Cardiac muscle cell (in vitro differentiated cells and primary cell): Measurements from ENCODE around the gene EIF2S2. TPM values are rescaled to one million over a fixed set of nuclear protein-coding genes. Genes with fewer than 3 reads are reported as not detected.

Source experiments
- DNase-seq, 2 donors: peaks; one replicate each; pipeline versions ENCODE4 v3.0.0 to v3.0.0-alpha.2; 2010 to 2017; ENCODE audit warnings: low read depth in 1 of 2, low spot score in 1 of 2
- H3K27ac ChIP-seq: fragments of 200-600 bp; sonication (generic); 2 replicates; pipeline ENCODE4 v1.5.1; 2016
- H3K27me3 ChIP-seq: fragments of 200-600 bp; sonication (generic); 2 replicates; pipeline ENCODE4 v1.6.0; 2016; ENCODE audit warnings: control low read depth
- H3K36me3 ChIP-seq: fragments of 200-600 bp; sonication (generic); 2 replicates; pipeline ENCODE4 v1.5.1; 2016; ENCODE audit warnings: control low read depth
- H3K4me1 ChIP-seq: fragments of 200-600 bp; sonication (generic); 2 replicates; pipeline ENCODE4 v1.8.1; 2017; ENCODE audit warnings: low read depth, mild to moderate bottlenecking, mixed run types
- H3K4me3 ChIP-seq: fragments of 200-600 bp; sonication (generic); 2 replicates; pipeline ENCODE4 v1.5.1; 2016; ENCODE audit warnings: mild to moderate bottlenecking
- H3K9me3 ChIP-seq: fragments of 200-600 bp; sonication (generic); 2 replicates; pipeline ENCODE4 v1.5.1; 2017; ENCODE audit warnings: low read depth, mild to moderate bottlenecking, control low read depth
- CTCF ChIP-seq: IDR thresholded peaks from 2 replicates; pipeline ENCODE4 v1.5.1; 2012; ENCODE audit warnings: low read depth, mild to moderate bottlenecking, low read length
- polyA plus RNA-seq: library from polyadenylated mRNA; unstranded; fragments of >200 nt; fragmentation: Nextera tagmentation; extraction: Ambion mirVana; gene quantifications from 2 replicates; pipeline ENCODE4 v1.2.1, GENCODE V29; 2016
- total RNA-seq: library from RNA; depleted of rRNA; stranded (reverse); fragments of >200 nt; gene quantifications from 2 replicates; pipeline ENCODE4 v1.2.3, GENCODE V29; 2016

Gene EIF2S2
- total and polyA plus RNA-seq, 2 experiments from 2014 or later = 42.6 to 43.4 TPM

- Histone ChIP-seq H3K27me3 (no peaks in the 10 kb centered on the region), H3K4me1 (peaks cover 21% of the 10 kb centered on the region), H3K36me3 (no peaks in the 10 kb centered on the region), H3K9me3 (no peaks in the 10 kb centered on the region), H3K27ac (no peak overlapping the region), H3K4me3 (no peak overlapping the region)
- peak in 1 of 2 donors; percentile 28 for DNase-seq
- TF ChIP-seq CTCF = no peak
These were observed 45.5 kb downstream of the EIF2S2 start for GRCh38 chr20:34066476-34067090.

DNA sequence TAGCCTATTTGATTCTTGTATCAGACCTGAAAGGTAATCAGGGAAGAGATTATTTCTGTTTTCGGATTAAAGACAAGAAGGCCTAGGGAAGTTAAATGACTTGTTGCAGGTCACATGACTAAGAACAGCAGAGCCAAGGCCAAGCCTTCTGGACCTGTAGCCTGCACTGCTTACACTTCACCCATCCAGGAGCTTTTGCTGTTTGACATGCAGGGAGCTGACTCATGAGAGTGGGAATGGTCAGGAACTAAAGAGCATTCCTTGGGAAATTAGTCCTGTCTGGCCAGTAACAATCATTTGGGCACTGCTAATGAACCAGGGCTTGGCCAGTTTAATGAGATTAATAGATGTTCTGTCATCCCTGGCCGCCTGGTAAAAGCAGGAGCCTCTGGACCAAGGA is 46.8 kb downstream of the EIF2S2 start:
- no peak for TF ChIP-seq CTCF
- Histone ChIP-seq H3K36me3 (no peaks in the 10 kb centered on the region), H3K4me1 (peaks cover 25% of the 10 kb centered on the region), H3K9me3 (no peaks in the 10 kb centered on the region), H3K4me3 (no peak overlapping the region), H3K27ac (no peak overlapping the region), H3K27me3 (no peaks in the 10 kb centered on the region)
- DNase-seq = peak in 1 of 2 donors; percentile 60

- Histone ChIP-seq H3K9me3 (no peaks in the 10 kb centered on the region), H3K36me3 (no peaks in the 10 kb centered on the region), H3K4me1 (peaks cover 20% of the 10 kb centered on the region), H3K27ac (no peak overlapping the region), H3K4me3 (no peak overlapping the region), H3K27me3 (no peaks in the 10 kb centered on the region)
- no peak for TF ChIP-seq CTCF
- DNase-seq = no peak
These were observed 47.8 kb downstream of the EIF2S2 start for GRCh38 chr20:34064286-34064685.

GRCh38 chr20:34062570-34063482 is 49.2 kb downstream of the EIF2S2 start:
- no peaks in the 10 kb centered on the region for H3K36me3 ChIP-seq
- H3K4me3 ChIP-seq = no peak overlapping the region
- H3K27me3 ChIP-seq = no peaks in the 10 kb centered on the region
- DNase-seq = no peak
- H3K27ac ChIP-seq = no peak overlapping the region
- TF ChIP-seq CTCF = no peak
- H3K9me3 ChIP-seq = no peaks in the 10 kb centered on the region
- peaks cover 17% of the 10 kb centered on the region for H3K4me1 ChIP-seq

DNA sequence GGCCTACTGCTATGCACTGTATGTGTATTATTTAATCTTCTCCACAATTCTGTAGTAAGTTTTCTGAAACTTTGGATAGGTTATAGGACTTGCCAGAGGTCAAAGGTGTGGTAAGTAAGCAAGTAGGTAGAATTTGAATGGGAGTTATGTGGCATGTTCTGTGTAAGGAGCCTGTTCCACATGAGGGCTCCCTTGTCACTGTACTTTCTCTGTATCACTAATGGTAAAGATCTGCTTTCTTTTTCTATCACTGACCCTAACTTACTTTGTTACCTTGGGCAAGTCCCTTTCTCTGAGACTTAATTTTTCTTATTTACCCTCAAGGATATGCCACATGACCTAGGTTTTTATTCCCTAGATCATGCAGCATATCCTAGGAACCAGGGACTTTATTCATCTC is 50.3 kb downstream of the EIF2S2 start:
- H3K27ac ChIP-seq = no peak overlapping the region
- H3K4me3 ChIP-seq = no peak overlapping the region
- no peaks in the 10 kb centered on the region for H3K36me3 ChIP-seq
- no peak for DNase-seq
- H3K9me3 ChIP-seq = no peaks in the 10 kb centered on the region
- H3K27me3 ChIP-seq = no peaks in the 10 kb centered on the region
- peaks cover 17% of the 10 kb centered on the region for H3K4me1 ChIP-seq
- no peak for TF ChIP-seq CTCF
